ENCODE measurements around the gene IPO9.

The IPO9 gene

GRCh38 chr1:201907621-201908020, 78.7 kb downstream of the IPO9 start:
- no peak for DNase-seq

- DNase-seq = no peak
These were observed 83.0 kb downstream of the IPO9 start for GRCh38 chr1:201911826-201912571.

GRCh38 chr1:201912832-201913231, 83.9 kb downstream of the IPO9 start:
- DNase-seq = no peak

GRCh38 chr1:201914456-201915235, 85.7 kb downstream of the IPO9 start:
- DNase-seq = no peak

GRCh38 chr1:201916649-201917249, 87.8 kb downstream of the IPO9 start:
- no peak for DNase-seq

GRCh38 chr1:201917362-201918033, 88.5 kb downstream of the IPO9 start:
- no peak for DNase-seq

GRCh38 chr1:201918343-201918742, 89.4 kb downstream of the IPO9 start:
- no peak for DNase-seq

GRCh38 chr1:201921952-201922558, 93.1 kb downstream of the IPO9 start:
- no peak for DNase-seq

- no peak for DNase-seq
These were observed 96.3 kb downstream of the IPO9 start for GRCh38 chr1:201925301-201925567.

GRCh38 chr1:201925981-201926645, 97.2 kb downstream of the IPO9 start:
- no peak for DNase-seq

GRCh38 chr1:201928266-201928665, 99.3 kb downstream of the IPO9 start:
- no peak for DNase-seq

- DNase-seq = no peak
These were observed 101.2 kb downstream of the IPO9 start for GRCh38 chr1:201930137-201930536.

- no peak for DNase-seq
These were observed 101.8 kb downstream of the IPO9 start for GRCh38 chr1:201930803-201931202.

Measured in inflammatory macrophage treated with lipopolysaccharide for 4 hours (primary cell).